Stromal cell of bone marrow (primary cell): ENCODE data around the gene LRP3.
"Not testable (repeated sequence)": the region's sequence is repeated elsewhere in the genome, so short reads cannot be mapped to it uniquely, and the experiment has no call there.

Experiments used
- DNase-seq: peaks from one replicate; pipeline ENCODE4 v3.0.0-alpha.2; 2012; ENCODE audit warnings: low read depth

The LRP3 gene

GRCh38 chr19:33217881-33218280 is 23.8 kb downstream of the LRP3 start:
- DNase-seq: no peak

- no peak for DNase-seq
Observed at GRCh38 chr19:33219261-33219815, 25.2 kb downstream of the LRP3 start.

GRCh38 chr19:33220115-33220514 is 26.0 kb downstream of the LRP3 start:
- no peak for DNase-seq

GRCh38 chr19:33220735-33221134 is 26.6 kb downstream of the LRP3 start:
- no peak for DNase-seq

GRCh38 chr19:33221638-33222037 is 27.5 kb downstream of the LRP3 start:
- no peak for DNase-seq

GRCh38 chr19:33222255-33222654 is 28.1 kb downstream of the LRP3 start:
- DNase-seq: not testable (repeated sequence)

GRCh38 chr19:33224694-33225457 is 30.7 kb downstream of the LRP3 start:
- DNase-seq: no peak

GRCh38 chr19:33225458-33225926 is 31.4 kb downstream of the LRP3 start, which contains the start of gene SLC7A10:
SLC7A10 (minus strand) TSS chr19:33225850; CDS start chr19:33225703, 147 bp downstream.
- DNase-seq: no peak

- DNase-seq: no peak
Observed at GRCh38 chr19:33226550-33227241, 32.6 kb downstream of the LRP3 start.

GRCh38 chr19:33227242-33227650 is 33.1 kb downstream of the LRP3 start:
- DNase-seq: no peak

GRCh38 chr19:33227870-33228599 is 33.9 kb downstream of the LRP3 start:
- DNase-seq: no peak

- no peak for DNase-seq
Observed at GRCh38 chr19:33229962-33230361, 35.8 kb downstream of the LRP3 start.

- no peak for DNase-seq
Observed at GRCh38 chr19:33231511-33231910, 37.4 kb downstream of the LRP3 start.

GRCh38 chr19:33232656-33233055 is 38.5 kb downstream of the LRP3 start:
- DNase-seq: no peak

- DNase-seq: no peak
Observed at GRCh38 chr19:33233056-33233873, 39.1 kb downstream of the LRP3 start.

GRCh38 chr19:33234092-33234491 is 40.0 kb downstream of the LRP3 start:
- DNase-seq: no peak

- DNase-seq: no peak
Observed at GRCh38 chr19:33234736-33235135, 40.6 kb downstream of the LRP3 start.

- peak; percentile 32 for DNase-seq
Observed at GRCh38 chr19:33235269-33235995, 41.3 kb downstream of the LRP3 start.

- no peak for DNase-seq
Observed at GRCh38 chr19:33235996-33236350, 41.8 kb downstream of the LRP3 start.

GRCh38 chr19:33236696-33237390 is 42.7 kb downstream of the LRP3 start:
- no peak for DNase-seq
